Measurements from ENCODE around the gene ELL2.
"Not testable (repeated sequence)": the region's sequence is repeated elsewhere in the genome, so short reads cannot be mapped to it uniquely, and the experiment has no call there.

ELL2 gene

DNA sequence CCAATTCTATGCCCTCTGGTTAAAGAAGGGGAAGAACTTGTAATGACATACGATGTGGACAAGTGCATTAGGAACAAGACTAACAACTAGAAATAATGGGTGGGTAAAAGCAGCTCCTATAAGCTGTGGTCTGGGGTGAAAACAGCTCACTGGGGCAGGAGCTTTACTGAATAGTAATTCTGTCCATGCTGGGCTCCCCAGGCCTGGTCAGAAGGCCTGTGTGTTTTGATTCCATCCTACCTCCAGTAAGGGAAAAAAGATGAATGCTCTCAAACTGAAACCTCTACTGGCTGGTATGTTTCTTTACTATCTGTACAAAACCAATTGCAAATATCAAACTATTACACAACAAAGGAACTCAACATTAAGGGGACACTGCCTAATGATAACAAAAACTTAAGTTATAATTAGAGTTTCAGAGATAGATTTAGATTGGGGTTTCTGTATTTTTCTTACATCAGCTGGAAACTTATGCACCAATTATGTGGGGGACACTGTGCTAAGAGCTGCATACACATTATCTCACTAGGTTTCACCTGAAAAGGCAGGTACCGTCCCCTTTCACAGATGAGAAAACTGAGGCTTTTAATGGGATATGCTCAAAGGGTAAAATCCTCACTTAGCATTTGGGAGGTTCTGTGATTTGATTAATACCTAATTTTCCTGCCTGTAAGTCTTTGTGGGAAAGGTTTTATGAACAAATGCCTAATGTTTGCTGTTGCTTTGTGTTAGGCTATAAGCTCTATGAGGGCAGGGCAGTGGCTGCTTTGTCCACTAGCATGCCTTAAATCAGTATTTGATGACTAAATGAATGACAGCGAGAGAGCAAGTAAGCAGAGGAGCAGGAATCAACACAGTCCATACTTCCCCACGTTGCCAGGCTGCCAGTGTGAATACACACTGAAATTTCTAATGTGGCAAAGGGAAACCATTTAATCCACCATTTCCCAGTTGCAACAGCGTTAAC, 53.6 kb downstream of the ELL2 start:
- no peak for DNase-seq (ENCODE audit: low read depth in 2 of 2)

GRCh38 chr5:95907067-95907705, 54.5 kb downstream of the ELL2 start:
- no peak for DNase-seq (ENCODE audit: low read depth in 2 of 2)

GRCh38 chr5:95906398-95906797, 55.3 kb downstream of the ELL2 start:
- not testable (repeated sequence) for DNase-seq (ENCODE audit: low read depth in 2 of 2)

DNA sequence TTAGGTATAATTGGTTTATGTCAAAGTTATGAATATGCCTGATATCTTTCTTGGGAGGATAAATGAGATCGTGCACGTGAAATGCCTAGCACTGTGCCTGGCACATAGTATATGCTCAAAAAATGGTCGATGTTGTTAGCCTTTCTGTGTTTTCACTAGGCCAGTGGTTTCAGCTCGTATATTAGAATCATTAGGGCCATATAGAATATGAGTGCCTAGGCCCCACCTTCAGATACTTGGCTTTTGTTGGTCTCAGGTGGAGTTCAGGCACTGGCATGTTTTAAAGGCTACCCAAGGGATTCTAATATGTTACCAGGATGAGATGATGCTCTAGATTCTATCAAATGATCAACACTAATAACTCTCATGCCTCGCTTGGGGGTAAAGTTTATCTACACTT, 56.8 kb downstream of the ELL2 start:
- DNase-seq (ENCODE audit: low read depth in 2 of 2) = no peak

DNA sequence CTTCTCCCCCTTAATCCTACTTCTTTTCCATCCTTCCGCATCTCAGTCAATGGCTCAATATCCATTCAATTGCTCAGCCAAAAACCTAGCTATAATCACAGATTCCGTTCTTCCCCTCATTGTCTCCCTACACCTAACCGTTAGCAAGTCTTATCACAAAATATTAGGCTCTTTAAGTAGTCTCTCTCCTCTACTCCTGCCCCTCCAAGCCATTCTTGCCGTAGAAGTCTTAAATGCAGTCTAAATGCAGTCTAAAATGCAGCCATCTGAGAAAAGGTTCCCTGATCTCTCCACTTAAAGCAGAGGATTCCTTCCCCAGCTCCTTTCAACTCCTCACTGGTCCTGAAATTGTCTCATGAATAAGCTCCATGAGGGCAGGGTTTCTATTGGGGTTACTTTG, 57.8 kb downstream of the ELL2 start:
- no peak for DNase-seq (ENCODE audit: low read depth in 2 of 2)

- DNase-seq (ENCODE audit: low read depth in 2 of 2) = no peak
Measured at GRCh38 chr5:95901676-95902627, 59.7 kb downstream of the ELL2 start.

DNA sequence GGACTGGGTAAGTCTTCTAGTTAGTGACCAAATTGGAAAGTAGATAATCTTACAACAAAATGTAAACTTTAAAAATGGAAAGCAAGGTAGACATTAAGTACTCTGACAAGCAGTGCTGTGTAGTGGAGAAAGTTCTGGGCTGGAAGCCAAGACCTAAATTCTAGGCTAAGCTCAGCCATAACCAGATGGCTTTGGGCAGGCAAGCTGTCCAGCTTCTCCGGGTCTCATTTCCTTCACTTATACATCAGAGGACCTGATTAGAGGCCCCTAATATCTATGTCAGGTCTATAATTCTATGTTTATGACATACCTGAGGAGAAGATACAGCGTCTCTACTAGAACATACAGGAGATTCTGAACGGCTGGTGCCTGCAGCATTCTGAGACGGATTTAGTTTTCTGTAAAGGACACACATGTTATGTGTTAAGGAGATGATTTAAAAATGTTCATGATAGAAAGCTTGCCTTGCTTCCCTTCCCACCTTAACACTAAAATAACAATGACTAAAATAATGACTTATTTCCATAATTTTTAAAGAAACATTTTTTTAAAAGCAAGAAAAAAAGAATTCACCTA, 61.2 kb downstream of the ELL2 start:
- DNase-seq (ENCODE audit: low read depth in 2 of 2) = no peak

GRCh38 chr5:95899829-95900228, 61.8 kb downstream of the ELL2 start:
- DNase-seq (ENCODE audit: low read depth in 2 of 2) = no peak

DNA sequence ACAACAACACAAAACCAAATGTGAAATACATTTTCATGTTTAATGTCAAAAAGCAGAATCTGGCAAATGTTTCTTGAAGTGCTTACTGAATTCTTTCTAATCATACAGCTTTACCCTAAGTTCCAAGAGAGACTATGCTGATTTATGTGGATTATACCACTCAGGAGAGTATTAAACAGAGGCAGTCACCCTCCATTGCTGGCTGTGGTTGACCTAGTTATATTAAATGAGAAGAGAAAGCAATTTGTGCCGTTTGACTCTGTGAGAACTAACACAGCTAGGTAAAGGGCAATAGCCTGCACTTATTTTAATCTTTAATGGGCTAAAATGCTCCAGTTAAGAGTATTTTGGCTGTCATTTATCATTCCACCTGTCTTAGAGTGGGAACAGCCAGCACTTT, 62.6 kb downstream of the ELL2 start:
- no peak for DNase-seq (ENCODE audit: low read depth in 2 of 2)

DNA sequence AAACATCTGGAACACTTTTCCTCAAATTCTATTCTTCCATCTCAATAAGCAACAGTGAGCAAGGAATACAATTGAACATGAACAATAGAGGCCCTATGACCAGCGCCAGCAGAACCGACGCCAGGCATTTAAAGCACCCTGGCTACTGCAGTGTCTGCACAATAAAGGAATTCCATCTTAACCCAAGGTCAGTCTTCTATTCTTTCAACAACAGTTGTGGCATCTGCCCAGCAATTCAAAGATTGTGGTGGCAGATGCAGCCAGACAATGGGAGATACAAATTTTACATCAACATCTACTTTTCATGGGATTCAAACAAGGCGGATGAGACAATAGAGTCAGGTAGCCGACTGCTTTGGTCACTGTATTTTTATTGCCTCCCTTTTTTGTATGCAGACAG, 65.9 kb downstream of the ELL2 start:
- no peak for DNase-seq (ENCODE audit: low read depth in 2 of 2)

GRCh38 chr5:95895251-95895650, 66.4 kb downstream of the ELL2 start:
- DNase-seq (ENCODE audit: low read depth in 2 of 2) = no peak

GRCh38 chr5:95892784-95893354, 68.8 kb downstream of the ELL2 start:
- no peak for DNase-seq (ENCODE audit: low read depth in 2 of 2)

DNA sequence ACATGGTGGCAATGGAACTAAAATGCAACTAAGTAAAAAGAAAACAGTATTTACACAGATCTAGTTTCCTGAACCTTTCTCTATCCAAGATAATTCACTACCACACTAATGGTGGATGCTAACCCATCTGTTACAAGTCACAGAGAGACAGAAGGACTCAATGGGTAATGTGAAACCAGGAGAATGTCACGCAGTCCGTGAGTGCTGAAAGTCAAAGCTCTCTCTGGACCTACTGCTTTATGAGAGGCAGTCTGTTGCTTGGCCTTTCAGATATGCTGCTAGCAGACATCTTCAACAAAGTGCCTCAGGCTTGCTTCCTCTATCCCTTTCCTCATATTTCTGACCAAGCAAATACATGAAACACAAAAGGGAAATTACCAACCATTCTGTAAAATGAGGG, 70.2 kb downstream of the ELL2 start:
- no peak for DNase-seq (ENCODE audit: low read depth in 2 of 2)

DNA sequence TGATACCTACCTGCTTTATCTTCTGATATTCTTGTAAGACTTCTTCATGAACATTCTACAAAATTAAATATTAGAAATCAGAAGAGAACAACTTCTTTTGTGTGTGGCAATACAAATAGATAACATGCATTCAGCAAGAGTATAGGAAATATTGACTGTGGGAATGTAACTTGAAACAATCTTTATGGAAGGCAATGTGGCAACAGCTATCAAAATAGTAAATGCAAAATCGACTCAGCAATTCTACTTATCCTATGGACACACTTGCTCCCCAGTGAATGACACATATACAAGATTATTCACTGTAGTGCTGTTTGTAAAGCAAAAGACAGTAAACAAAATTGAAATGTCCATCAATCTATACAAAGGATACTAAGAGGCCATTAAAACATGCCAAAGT, 72.6 kb downstream of the ELL2 start:
- no peak for DNase-seq (ENCODE audit: low read depth in 2 of 2)

GRCh38 chr5:95887977-95888376, 73.7 kb downstream of the ELL2 start:
- no peak for DNase-seq (ENCODE audit: low read depth in 2 of 2)

GRCh38 chr5:95886340-95887044, 75.2 kb downstream of the ELL2 start:
- DNase-seq (ENCODE audit: low read depth in 2 of 2) = no peak

DNA sequence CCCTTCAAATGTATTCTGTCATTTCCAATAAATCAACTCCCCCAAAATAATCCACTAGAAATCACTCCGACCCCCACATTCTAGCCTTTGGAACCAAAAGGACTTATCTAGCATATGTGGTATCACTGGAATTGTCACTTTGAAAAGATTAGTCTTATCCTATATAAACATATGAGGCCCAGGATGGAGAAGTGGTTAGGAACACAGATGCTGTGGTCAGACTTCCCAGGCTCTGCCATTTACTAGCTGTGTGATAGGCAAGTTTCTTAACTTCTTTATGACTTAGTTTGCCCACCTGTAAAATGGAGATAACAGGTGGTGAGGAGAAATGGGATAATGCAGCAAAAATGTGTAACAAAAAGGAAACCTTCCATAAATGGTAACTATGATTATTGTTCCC, 77.1 kb downstream of the ELL2 start:
- DNase-seq (ENCODE audit: low read depth in 2 of 2) = no peak

DNA sequence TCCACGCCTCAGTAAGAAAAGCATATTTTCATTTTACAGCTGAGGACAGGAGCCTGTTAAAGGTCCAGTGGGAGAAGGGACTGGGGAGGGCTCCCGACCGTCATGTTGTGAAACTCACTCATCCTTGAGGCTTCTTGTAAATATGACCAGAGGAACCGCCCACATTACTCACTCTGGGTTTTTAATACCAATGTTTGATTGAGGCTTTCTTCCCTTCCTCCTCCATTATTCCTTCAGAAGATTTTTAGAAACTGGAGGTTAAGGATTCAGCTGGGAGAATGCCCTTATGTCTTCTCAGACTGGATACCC, 77.7 kb downstream of the ELL2 start:
- no peak for DNase-seq (ENCODE audit: low read depth in 2 of 2)

DNA sequence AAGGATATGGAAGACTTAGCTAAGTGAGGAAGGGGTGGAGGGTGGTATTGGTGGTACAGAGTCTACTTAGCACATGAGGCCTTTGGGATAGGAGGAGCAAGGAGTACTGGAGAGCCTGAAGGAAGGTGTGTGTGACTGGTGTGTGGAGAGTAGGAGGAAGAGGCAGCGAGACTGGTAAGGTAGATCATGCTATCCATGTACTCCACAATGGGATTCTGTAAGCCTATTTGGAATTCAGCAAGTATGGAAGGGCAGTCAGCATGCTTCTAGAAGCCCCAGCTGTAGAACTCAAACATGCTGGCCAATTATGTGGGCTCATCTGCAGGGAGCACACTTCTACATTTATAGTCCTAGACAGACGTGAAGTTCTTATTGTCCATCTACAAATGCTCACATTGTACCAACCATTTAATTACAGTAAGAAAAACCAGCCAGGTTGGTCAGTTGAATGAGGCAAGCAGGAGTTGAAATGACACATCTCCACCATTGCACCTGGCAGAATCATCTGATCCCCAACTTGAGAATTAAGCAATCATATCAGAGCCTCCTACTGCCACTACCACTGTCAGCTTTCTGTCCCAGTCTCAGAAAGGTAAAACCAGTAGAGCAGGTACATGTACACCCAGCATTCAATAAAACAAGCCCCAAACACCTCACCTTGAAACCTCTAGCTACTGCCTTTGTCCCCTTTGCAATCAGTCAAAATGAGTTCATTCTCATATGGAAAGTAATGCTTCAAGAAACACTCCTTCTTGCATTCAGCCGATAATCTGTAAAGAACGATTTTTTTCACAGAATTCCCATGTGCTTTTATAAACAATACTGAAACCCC, 78.2 kb downstream of the ELL2 start:
- no peak for DNase-seq (ENCODE audit: low read depth in 2 of 2)

DNA sequence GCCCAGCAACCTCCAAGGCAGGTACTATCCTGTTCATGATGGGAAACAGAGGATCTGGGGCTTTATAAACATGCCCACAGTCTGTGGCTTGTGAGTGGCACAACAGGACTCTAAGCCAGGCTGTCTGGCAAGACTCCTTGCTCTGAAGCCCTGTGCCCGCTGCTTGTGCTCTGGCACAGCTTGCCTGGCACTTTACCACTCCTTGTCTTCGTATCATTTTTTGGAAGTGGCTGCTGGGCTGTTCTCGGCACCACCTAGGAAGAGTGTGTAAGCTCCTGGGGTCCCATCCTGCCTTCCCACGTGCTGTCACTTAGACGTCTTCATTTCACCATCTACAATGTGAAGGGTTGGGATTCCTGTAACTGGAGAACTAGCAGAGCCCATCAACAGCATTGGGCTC, 79.8 kb downstream of the ELL2 start:
- no peak for DNase-seq (ENCODE audit: low read depth in 2 of 2)

All from stimulated activated CD8-positive, alpha-beta memory T cell treated with anti-CD3 and anti-CD28 coated beads, Interleukin-15, amount 100 ng/mL, for 4 hours (primary cell).